ENCODE measurements around the gene JPT2.
"Not testable (repeated sequence)": the region's sequence is repeated elsewhere in the genome, so short reads cannot be mapped to it uniquely, and the experiment has no call there.

JPT2 gene

DNA sequence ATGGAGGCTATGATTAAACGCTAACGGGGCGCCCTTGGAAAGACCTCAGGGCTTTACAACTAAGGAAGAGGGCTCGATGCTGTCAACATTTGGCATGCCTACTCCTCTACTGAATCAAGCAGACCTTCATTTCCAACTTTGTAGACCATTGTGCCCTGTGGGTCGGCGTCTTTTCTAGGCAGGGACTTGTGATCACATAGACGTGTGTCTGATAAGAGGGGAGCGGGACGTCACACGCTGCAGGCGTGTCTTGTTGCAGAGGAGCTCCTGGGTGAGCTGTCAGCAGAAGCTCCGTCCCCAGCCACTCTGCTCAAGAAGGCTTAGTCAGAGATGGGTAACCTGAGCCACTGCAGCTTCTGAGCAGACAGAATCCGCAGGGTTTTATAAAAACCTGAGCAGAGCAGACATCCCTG, 30.7 kb downstream of the JPT2 start:
- peak; percentile 10 for DNase-seq (ENCODE audit: low spot score)

DNA sequence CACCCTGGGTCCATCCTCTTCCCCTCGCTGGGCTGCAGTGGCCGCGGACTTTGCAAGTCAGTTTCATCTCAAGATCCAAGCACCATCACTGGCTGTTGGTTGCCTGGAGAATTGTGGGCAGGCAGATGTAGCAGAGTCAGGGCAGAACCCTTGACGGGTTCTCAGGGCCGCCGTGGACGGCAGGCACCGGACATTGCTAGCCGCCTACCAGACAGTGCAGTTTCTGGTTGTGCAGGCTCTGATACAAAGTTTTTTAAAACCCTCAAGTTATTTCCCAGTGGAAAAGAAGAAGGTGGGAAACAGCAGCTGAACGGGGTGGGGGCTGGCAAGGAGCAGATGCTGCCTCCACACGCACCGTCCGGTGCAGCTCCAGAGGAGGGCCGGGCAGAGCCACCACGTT, 31.3 kb downstream of the JPT2 start:
- no peak for DNase-seq (ENCODE audit: low spot score)

DNA sequence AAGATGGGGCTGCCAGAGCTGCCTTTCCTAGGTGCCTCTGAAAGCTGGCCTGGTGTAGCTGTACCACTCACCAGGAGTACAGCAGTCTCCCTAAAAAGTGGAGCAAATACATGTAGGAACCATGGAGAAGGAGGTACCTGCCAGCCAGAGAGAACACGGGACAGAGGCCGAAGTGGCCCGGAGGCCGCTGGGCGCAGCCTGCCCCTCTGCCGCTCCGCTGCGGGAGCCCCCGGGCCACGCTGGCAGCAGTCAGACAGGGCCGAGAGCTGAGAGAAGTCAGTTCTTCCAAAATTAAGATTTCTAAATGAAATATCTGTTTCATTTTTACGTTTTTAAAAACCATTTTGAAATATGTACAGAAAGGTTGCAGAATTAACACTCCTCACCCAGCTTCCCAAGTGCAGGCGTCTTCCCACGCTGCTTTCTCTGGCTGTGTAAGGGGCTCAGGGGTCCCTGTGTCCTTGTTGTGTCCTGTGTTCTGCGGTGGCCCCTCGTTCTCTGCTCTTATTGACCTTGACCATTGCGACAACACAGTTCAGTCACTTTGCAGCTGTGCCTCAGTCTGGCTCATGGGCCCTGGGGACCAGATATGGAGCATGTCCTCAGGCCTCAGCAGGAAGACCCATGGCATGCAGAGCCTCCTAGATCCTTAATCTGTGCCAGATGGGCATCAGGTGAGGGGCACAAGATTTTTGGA, 32.9 kb downstream of the JPT2 start:
- no peak for DNase-seq (ENCODE audit: low spot score)

DNA sequence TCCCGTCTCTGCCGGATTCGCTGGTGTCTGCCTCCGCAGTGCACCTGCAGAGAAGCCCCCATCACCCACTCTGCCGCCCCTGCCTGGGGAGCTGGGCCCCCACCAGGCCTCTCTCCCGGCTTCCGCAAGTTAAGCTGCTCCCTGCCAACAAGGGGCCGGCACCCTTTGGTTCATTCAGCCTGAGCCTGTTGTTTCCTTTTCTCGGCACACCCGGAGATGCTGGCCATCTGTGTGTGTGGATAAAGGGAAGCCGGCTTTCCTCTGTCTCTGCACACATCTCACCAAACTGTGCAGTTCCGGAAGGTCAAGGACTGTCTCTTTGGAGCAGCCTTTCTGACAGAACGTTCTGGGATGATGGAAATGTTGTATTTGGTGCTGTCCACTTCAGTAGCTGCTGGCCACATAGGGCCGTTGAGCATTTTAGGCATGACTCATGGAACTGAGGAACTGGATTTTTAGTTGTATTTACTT, 34.7 kb downstream of the JPT2 start:
- no peak for DNase-seq (ENCODE audit: low spot score)

DNA sequence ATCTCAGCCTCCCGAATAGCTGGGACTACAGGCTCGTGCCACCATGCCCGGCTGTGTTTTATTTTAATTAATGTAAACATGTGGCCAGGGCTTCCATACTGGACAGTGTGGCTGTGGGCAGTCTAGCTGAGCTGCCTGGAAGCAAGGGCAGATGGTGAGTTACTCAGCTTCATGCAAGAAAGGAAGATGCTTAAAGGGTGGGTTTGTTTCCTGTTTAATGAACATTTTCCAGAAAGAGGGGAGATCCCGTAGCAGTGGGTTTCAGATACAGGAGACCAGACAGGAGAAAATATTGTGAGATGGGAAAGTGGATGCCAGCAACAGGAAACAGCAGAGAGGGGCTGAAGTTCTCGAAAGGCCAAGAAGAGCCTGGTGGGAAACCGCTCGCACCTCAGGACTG, 35.3 kb downstream of the JPT2 start:
- DNase-seq (ENCODE audit: low spot score) = no peak

DNA sequence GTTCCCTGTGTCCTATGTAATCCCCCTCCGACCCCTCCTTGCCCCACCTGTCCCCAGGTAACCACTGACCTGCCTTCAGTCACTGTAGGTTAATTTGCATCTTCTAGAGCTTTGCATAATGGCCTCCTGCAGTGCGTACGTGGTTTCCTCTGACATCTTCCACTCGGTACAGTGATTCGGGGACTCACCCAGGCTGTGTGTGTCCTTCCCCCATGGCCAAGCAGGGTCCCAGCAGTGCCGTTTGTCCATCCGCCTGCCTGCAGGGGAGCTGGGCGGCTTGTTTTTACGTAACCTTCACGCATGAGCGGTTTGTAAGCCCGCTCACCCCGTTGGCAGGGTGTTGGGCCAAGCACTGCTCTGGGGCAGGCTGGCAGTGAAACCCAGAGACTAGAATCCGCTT, 35.9 kb downstream of the JPT2 start:
- DNase-seq (ENCODE audit: low spot score) = no peak

DNA sequence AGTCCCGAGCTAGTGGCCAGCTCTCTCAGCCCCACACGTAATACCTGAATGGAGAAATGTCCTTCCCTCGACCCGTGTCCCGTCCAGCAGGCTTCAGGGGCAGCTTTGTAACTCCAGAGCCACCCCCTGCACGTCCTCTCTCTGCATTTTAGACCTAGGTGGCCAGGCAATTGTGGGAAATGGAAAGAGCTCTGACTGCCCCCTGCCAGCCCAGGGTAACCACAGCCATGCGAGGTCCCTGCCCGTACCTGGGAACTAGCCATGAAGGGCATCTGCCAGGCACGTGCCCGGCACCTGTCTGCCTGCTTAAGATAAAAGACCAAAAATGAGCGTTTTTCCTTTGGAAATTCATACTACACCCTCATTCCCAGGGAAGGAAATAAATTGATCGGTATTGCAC, 37.1 kb downstream of the JPT2 start:
- no peak for DNase-seq (ENCODE audit: low spot score)

DNA sequence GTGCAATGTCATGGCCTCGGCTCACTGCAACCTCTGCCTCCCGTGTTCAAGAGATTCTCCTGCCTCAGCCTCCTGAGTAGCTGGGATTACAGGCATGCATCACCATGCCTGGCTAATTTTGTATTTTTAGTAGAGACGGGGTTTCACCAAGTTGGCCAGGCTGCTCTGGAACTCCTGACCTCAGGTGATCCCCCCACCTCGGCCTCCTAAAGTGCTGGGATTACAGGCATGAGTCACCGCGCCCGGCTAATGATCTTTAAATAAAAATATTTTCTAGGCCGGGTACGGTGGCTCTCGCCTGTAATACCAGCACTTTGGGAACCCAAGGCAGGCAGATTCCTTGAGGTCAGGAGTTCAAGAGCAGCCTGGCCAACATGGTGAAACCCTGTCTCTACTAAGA, 40.2 kb downstream of the JPT2 start:
- not testable (repeated sequence) for DNase-seq (ENCODE audit: low spot score)

DNA sequence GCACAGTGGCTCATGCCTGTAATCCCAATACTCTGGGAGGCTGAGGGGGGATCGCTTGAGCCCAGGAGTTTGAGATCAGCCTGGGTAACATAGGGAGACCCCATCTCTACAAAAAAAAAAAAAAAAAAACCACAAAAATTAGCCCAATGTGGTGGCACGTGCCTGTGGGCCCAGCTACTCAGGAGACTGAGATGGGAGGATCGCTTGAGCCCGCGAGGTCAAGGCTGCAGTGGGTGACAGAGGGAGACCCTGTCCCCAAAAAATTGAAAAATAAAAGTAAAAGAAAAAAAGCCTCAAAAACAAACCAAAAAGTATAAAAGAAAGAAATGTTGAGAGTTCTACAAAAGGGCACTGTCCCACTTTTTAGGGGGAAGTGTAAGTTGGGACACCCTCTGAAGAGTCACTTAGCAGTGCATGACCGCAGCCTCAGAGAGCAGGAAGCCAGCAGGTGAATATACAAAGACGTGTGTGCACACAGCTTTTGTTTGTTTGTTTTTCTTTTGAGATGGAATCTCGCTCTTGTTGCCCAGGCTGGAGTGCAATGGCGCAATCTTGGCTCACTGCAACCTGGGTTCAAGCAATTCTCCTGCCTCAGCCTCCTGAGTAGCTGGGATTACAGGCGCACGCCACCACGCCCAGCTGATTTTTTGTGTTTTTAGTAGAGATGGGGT, 41.6 kb downstream of the JPT2 start:
- not testable (repeated sequence) for DNase-seq (ENCODE audit: low spot score)

DNA sequence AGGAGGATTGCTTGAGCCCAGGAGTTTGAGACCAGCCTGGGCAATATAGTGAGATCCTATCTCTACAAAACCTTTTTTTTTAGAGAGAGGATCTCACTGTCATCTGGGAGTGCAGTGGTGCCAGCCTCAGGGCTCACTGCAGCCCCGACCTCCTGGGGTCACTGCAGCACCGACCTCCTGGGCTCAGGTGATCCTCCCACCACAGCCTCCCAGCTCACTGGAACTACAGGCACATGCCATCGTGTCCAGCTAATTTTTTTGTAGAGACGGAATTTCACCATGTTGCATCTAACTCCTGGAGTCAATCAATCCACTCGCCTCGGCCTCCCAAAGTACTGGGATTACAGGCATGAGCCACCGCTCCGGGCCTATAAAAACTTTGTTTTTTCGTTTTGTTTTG, 43.3 kb downstream of the JPT2 start:
- no peak for DNase-seq (ENCODE audit: low spot score)

DNA sequence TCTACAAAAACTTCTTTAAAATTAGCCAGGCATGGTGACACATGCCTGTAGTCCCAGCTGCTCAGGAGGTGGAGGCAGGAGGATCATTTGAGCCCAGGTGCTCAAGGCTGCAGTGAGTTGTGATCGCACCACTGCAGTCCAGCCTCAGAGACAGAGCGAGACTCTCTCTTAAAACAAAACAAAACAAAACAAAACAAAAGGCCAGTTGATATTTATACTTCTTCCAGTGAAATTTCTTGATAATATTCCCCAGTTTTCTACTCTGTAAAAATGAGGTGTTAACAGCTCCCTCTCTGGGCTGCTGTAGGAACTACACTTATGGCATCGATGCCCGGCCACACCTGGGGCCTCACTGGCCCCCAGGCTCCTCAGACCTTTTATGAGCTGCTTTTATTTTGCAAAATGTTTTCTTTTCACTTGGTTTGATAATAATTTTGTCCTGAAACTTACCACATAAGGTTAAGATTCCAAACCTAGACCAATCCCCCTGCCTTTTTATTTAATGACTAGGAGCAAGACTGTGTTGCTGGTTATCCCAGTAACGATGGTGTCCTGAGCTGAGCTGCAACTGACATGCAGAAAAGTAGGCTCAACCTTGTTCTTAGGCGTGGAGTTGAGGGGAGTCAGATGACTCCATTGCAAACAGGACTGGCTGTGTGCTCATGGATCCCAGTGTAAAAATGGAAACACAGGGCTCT, 45.5 kb downstream of the JPT2 start:
- peak; percentile 54 for DNase-seq (ENCODE audit: low spot score)

DNA sequence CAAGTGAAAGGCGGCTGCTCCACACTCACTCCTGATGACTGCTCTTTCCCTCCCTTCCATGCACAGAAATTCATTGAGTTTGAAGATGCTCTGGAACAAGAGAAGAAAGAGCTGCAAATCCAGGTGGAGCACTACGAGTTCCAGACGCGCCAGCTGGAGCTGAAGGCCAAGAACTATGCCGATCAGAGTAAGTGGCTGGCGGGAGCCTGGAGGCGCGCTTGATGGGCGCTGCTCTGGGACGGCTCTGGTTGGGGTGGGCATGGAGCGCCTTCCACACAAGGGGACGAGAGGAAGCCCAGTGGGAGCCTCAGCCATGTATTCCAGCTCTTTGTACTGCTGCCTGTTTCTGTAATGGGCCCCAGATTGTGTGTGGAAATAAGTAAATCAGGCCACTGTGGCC, 46.4 kb downstream of the JPT2 start:
- no peak for DNase-seq (ENCODE audit: low spot score)

DNA sequence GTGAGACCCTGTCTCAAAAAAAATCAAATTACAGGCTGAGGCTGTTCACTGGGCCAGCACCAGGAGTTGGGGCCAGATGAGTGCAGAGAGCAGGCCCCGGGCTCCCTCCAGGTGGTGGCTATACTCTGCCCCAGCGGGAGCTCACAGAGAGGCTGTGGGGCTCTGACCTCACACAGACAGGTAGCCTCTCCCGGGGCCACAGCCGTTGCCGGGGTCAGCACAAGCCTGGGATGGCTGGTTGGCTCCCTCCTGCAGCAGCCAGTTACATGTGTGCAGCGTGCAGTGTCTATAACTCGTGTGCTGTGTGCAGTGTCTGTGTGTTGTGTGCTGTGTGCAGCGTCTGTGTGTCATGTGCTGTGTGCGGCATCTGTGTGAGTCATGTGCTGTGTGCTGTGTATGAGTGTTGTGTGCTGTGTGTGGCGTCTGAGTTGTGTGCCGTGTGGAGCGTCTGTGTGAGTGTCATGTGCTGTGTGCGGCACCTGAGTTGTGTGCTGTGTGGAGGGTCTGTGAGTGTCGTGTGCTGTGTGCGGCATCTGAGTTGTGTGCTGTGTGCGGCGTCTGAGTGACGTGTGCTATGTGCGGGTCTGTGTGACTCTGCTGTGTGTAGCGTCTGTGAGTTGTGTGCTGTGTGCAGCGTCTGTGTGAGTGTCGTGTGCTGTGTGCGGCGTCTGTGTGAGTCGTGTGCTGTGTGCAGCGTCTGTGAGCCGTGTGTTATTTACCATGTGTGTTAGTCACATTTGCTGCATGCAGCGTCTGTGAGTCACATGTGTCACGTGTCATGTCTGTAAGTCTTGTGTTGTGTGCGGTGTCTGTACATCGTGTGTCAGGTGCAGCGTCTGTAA, 48.8 kb downstream of the JPT2 start:
- DNase-seq (ENCODE audit: low spot score) = no peak

DNA sequence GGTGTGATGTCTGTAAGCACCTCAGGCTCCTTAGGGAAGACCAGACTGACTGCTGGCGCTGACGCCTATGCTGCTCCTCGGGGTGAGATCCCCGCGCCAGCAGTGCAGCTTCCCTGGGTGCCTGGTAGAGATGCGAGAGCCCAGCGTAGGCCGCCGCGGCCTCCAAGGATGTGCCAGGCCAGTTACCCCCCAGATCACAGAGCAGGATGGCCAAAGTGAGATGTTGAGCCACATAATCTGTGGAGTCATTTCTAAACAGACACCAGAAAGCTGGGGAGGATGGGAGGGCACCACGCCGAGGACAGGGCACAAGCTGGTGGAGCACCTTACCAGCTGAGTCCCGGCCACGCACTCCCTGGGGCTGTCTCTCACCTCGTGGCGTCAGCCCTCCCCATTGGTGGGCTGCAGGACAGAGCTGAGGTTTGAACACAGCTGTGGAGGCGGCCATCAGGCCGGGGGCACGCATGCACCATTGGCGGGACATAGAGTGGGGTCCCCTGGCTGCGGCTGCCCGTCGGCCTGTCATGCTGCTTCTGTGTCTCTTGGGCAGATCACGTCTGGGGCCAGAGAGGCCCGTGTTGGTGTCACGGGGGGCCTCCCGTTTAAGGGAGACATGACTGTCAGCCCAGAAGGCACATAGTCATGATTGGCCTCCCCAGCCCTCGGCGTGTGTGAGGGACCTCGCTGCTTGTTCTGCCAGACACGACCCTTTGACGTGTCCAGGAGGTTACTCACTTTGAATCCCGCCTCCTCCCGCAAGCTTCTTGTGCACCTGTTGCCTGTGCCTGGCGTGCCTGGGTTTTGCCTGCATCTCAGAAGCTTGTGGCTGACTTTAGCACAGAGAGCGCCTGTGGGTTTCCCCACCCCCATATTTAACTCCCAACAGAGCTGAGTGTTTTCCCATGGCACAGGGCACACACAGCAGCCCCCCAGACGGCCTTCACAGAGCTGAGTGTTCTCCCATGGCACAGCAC, 49.9 kb downstream of the JPT2 start:
- no peak for DNase-seq (ENCODE audit: low spot score)

DNA sequence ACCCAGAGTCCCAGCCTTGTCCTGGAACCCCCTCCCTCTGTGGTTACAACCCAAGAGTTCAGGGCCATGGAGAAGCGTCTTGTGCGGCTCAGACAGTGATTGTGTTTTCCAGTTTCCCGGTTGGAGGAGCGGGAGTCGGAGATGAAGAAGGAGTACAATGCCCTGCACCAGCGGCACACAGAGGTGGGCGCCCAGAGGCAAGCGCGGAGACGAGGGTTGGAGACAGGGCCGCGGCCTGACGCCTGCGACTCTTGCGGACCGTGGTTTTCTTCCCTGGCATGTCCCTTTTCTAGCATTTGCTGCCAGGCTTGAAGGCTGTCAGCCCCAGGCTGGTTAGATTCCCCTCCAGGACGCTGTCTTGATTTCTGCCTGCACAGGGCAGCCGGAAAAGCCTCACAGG, 50.9 kb downstream of the JPT2 start:
- no peak for DNase-seq (ENCODE audit: low spot score)

DNA sequence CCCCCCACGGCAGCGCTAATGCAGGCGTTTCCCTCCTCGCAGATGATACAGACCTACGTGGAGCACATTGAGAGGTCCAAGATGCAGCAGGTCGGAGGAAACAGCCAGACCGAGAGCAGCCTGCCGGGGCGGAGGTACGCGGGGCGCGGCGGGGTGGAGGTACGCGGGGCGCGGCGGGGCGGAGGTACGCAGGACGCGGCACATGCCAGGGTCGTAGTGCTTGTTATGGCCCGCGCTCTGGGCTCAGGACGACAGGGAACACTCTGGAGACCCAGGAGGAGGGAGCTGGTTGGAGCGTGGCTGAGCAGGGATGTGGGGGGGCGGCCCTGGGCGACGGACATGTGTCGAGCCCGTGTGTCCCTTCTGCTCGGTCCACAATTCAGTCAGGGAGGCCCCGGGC, 51.4 kb downstream of the JPT2 start:
- DNase-seq (ENCODE audit: low spot score) = no peak

DNA sequence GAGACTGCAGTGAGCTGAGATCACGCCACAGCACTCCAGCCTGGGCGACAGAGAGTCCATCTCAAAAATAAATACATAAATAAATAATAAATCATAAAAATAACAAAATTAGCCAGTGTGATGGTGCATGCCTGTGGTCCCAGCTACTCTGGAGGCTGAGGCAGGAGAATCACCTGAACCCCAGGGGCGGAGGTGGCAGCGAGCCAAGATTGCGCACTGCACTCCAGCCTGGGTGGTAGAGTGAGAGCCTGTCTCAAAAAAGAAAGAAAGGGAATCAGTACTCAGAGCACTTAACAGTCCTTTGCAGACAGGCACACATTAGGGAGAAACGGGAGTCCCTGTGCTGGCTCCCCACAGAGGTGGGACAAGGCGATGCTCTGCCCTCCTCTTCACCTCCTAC, 53.0 kb downstream of the JPT2 start:
- no peak for DNase-seq (ENCODE audit: low spot score)

DNA sequence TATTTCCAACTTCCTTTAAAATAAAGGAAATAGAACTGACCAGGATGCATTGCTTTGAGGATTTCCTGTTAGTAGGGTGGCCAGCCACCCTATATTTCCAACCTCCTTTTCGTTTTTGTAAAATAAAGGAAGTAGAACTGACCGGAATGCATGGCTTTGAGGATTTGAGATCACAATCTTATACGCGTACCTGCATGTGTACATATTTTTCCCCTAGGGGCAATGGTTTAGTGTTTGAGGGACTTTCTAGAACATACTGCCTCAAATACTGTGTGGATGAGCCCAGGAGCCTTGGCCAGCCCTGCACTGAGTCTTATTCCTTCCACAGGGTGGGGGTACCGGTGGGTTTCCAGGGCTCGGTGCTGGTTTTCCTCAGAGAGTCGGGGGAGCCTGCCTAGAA, 53.5 kb downstream of the JPT2 start:
- DNase-seq (ENCODE audit: low spot score) = no peak

DNA sequence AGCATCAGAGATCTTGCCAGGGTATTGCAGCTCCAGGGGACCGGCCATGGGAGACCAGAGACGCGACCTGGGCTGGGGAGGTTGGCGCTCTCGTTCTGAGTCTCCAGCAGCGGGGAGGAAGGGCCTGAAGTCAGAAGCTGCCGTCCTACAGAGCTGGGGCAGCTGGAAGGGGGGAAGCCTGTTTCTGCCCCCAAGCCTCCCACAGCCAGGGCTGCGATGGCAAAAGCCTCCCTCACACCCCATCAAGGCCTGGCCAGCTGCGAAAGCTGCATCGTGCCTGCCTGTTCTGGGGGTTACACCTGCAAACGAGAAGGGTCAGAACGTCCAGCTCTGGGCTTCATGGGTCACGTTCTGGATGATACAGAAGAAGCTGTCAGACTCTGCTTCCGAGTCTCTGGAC, 54.0 kb downstream of the JPT2 start:
- DNase-seq (ENCODE audit: low spot score) = no peak

DNA sequence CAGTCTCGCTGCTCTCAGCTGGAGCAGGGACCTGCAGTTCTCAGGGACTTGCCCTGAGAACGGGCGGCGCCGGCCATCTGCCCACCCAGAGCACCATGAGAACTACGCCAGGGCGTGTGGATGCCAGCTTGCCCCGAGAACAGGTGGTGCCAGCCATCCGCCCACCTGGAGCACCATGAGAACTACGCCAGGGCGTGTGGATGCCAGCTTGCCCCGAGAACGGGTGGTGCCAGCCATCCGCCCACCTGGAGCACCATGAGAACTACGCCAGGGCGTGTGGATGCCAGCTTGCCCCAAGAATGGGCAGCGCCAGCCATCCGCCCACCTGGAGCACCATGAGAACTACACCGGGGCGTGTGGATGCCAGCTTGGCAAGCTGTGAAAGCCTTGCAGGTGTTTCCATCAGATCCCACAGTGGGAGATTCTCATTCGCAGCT, 54.5 kb downstream of the JPT2 start:
- DNase-seq (ENCODE audit: low spot score) = not testable (repeated sequence)

DNA sequence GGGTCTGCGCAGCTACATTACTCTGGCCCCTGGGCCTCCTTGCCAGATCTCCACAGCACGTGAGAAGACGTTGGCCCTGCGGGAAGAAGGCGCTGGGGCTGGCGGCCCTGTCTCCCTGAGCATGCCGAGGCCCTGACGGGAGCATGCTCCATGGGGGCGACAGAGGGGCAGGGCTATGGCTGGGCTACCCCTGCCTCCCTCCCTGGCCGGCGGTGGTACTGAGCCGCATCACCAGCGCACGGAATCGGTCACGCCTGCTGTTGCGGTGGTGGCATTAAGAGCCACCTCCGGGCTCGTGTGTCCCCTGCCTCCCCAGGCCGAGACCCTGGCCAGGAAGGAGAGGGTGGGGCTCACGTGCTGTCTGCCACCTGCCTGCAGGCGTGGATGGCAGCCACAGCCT, 56.0 kb downstream of the JPT2 start:
- no peak for DNase-seq (ENCODE audit: low spot score)
